HG03432 (cell line): ENCODE measurements around the gene ITGB3BP.
"Not testable (repeated sequence)": the region's sequence is repeated elsewhere in the genome, so short reads cannot be mapped to it uniquely, and the experiment has no call there.

Experiments
- ATAC-seq: cut with Tn5 transposase; IDR thresholded peaks from one replicate; pipeline ENCODE4 v1.9.1; 2021; ENCODE audit warnings: mild to moderate bottlenecking, moderate library complexity; ENCODE audit not compliant: unreplicated experiment

ITGB3BP gene

DNA sequence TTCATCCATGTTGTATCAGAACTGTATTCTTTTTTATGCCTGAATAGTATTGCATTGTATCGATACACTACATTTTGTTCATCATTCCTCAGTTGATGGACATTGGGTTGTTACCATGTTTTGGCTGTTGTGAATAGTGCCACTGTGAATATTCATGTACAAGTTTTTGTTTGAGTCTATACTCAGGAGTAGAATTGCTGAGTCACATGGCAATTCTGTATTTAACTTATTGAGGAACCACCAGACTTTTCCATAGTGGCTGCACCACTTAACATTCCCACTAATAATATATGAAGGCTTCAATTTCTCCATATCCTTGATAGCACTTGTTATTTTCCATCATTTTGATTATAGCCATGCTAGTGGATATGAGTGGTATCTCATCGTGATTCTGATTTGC lies 99.4 kb downstream of the ITGB3BP start:
- no peak for ATAC-seq

DNA sequence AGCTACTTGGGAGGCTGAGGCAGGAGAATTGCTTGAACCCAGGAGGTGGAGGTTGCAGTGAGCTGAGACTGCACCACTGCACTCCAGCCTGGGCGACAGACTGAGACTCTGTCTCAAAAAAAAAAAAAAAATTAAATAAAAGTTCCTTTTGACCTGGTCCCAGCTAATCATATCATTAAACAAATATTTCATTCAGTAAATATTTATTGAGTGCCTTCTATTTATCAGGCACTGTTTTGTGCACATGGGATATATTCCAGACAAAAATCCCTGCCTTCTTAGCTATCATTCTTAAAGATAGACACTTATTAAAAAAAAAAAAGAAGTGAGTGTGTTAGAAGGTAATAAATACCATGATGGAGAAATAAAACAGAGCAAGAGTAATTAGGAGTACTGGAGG lies 102.3 kb downstream of the ITGB3BP start:
- ATAC-seq = not testable (repeated sequence)

DNA sequence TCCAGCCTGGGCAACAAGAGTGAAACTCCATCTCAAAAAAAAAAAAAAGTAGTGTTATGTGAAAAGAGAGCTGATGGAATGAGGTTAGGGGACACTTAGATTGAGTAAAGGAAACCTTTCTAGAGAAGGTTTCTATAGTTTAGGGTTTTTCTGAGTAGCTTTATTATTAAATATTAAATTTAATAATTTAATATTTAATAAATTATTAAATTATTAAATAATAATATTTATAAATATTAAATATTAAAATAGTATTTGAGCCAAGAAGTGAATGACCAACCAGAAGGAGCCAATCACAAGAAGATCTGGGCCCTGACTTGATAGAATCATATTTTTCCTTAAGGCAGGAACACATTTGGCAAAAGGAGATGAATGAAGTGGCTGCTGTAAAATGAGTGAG lies 104.9 kb downstream of the ITGB3BP start:
- ATAC-seq = no peak

DNA sequence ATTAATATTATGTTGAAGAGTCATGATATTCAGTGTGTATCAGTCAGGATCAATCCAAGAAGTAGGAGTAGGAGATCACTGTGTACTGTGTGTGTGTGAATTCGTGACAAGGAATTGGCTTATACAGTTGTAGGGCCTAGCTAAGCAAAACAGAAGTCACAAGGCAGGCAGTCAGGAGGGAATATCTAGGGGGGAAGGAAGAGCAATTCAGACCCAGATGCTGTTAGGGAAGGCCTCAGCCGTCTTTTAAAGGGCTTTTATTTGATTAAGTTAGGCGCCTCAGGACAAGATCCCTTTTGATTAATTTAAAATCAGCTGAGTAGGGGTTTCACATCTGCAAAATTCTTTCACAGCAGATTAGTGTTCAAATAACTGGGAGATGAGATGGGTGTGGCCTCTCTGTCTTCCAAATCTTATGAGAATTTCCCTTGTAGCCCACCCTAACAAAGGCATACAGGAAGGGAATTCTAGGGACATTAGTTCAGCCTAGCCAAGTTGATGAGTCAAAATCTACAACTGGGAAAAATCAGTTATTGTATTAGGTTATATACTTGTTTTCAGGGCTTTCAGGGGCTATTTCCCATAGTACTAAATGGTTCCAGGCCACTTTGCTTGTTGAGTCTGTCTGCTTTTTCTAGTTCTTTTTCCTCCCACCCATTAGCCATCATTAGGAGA lies 108.2 kb downstream of the ITGB3BP start:
- ATAC-seq = no peak

DNA sequence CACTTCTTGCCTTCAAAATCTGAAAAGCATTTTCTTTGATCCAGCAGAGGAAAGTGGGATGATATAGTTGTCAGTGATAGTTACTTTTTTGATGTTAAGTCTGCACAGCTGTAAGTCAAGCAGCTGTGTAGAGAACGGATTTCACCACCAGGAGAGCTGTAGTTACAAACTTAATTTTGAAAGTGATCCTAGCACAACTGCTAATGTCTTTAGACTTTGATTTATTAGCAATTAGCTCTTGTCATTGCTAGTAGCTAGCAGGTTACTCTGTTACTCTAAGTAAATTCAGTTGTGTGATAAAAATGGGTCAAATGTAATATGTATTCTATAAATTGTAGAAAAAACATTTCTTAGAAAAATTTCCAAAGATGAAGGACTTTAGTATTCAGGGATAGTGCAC lies 109.6 kb downstream of the ITGB3BP start:
- no peak for ATAC-seq

DNA sequence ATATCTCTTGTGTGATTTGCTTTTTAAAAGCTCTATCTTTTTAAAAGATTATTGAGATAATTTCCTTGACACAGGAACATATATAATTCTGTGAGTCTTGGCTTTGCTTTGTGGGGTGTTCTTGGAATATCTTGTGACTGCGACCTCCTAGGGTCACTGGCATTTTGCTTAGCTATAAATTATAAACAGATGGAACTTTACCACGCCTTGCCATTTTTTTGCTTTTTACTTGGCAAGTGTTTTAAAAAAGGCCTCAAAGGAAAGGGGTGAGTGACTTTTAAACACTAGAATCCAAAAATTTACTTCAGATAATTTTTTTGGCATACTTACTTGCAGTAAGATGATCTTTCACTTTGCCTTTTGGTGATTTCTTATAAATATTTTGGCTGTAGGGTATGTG lies 112.0 kb downstream of the ITGB3BP start:
- ATAC-seq = no peak

DNA sequence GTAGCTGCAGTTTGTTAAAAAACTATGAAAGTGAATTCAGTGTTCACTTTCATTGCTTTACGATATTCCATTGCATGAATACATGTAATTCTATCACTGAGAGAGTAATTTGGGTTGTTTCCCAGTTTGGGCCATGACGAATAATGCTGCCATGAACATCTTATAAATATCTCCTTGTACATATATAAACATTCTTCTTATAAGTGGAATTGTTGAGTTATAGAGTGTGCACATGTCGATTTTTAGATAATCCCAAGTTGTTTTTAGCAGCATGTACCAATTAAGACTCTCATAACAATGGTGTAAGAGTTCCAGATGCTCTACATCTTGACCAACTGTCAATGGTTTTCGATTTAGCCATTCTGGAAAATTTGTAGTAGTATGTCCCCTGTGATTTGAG lies 114.7 kb downstream of the ITGB3BP start:
- ATAC-seq = no peak

DNA sequence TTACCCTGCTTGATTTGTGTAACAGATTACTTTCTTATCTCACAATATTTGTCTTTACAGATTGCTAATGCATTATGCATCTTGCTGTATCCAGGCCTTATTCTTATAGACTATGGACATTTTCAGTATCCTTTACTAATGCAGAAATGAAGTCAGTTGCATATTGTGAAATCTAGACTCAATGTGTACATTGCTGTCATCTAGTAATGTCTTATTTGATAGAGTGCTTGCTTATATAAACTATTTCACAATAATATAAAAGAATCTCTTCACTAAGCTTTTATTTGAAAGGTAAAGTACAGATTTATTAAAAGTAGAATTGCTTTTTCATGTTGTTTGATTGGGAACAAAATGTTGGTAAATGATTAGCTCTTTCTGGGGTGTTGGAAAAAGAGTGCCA lies 116.0 kb downstream of the ITGB3BP start:
- no peak for ATAC-seq

DNA sequence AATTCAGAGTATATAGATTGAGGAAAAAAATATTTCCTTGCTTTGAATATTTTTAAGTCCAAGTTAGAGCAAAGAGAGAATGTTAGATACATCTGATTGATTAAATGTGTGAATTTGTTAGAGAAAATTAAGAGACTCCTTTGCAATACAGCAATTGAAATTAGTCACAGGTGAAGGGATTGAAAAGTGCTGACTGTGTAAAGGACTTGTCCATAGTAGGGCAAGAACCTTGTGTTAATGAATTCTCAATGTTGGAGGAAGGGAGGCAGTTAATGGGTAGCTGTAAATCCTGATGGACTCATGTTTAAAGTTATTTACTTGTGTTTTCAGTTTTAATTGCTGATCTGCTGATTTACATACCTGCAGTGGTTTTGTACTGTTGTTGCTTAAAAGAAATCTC lies 117.0 kb downstream of the ITGB3BP start:
- ATAC-seq = no peak

DNA sequence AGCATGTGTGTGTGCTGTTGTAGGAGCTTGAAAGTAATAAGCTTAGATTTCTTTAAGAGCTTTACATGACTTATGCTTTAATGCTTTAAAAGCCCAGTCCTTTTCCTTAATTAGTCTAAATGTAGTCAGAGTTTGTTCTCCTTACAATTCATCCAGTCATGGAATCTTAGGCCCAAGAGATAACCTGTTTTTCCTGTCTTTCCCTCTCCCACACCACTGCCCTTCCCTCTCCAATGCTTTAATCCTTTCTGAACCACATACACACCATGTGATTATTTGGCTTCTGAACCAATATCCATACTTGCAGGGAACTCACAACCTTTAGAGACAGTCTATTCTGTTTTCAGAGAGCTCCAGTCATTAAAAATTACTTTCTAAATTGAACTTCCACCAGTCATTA lies 118.0 kb downstream of the ITGB3BP start:
- no peak for ATAC-seq

DNA sequence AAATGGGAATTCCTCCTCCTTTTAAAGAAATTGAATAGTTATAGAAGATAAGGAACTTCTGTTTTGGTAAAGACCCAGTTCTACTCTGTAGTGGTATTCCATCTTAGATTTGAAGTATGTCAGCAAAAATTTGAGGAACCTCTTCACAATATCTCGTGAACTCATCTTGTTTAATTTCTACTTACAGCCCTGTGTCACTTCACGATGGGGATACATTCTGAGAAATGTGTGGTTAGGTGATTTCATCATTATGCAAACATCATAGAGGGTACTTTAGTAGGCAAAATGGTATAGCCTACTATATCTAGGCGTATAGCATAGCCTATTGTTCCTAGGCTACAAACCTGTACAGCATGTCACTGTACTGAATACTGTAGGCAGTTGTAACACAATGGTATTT lies 119.6 kb downstream of the ITGB3BP start:
- no peak for ATAC-seq

DNA sequence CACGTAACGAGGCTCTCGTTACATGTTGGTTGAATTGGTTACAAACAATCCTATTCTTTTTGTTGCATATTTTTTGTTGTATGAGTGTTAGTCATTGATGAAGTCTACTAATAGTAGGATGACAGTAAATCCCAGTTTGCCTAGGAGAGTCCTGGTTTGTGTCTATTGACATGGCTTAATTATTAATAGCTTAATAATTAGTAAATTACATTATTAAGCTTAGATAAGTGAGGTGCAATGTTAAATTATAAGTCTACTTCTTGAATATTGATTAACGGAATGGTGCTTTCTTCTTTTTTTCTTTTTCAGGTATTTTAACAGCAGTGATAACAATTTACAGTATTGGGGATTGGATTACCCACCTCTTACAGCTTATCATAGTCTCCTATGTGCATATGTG lies 121.1 kb downstream of the ITGB3BP start:
- ATAC-seq = no peak
